Islet of Langerhans (tissue), 1 donor: ENCODE results near the gene MTSS2.
"Not testable (repeated sequence)": the region's sequence is repeated elsewhere in the genome, so short reads cannot be mapped to it uniquely, and the experiment has no call there.

Experiments
- FAIRE-seq: peaks from one replicate; lab custom pipeline; 2011; peaks lifted over from hg19 to GRCh38; lab: Jason Lieb, UNC

The MTSS2 gene

DNA sequence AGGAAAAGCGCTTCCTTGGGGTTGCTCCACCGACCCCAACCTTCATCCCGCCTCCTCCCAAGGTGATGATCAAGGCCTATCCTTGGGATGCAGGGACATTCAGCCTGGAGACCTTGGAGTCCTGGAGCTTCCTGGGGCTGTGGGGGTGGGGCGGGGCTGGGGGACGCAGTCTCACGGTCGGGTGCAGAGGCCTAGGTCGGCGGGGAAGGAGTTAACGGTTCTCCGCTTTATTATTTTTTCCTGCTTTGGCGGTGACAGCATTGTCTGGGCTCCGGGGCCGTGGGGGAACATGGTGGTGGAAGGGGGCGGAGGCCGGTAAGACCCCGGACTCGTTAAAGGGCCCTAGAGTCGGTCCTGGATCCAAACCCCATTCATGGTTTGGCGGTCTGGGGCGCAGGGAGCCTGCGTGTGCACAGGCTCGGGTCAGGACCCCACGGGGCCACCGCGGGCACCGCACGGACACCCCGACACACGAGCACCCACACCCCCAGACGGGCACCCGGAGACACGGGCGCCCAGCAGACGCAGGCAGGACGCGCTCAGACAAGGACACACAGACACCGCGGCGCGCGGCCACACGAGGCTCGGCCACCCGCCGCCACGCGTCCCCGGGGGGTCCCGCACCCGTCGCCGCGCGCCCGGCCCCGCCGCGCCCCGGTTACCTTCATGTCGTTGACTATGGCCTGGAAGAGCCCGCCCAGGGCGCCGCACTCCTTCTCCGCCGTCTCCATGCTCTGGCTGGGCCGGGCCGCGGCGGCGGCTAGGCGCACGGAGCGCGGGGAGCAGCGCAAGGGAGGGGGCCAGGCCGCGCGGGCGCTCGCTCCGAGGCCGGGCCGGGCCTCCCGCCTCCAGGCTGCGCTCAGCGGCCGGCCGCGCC, 554 bp downstream of the MTSS2 start:
- FAIRE-seq, result no peak

DNA sequence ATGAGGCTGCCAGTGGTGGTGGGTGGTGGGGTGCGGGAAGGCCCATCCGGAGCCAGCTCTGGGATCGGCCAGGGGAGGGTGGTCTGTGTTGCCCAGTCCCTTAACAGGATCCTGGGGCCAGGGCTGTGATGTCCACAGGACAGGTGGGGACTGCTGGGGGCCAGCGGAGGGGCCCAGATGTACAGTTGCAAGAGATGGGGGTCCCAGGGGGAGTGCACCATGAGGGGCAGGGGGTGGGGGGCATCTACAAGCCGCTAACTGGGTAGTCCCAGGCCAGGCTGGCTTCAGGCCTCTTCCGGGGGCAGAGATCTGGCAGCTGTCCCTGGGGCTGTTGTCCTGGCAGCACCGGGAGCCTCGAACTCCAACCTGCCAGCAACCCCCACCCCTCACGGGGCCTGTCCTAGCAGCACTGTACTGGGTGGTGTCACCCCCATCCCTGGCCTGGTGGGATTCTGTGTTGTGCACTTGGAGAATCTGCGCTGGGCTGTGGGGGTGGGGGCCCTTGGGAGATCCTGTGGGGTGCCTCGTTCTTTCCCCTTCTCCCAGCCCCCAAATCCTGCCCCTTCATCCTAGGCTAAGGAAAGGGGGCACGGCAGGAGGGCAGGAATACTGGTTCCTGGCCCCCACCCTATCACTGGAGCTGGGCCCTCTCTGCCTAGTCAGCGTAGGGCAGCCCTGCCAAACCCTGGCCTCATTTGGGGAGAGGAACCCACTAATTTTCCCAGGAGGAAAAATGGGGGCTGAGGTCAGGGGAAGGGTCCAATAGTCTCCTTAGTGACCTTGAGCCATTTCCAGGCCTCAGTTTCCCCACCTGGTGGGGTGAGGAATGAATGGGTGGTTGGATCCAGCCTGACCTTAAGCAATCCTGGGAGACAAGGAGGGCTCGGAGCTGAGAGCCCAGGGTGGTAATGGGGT, 1.4 kb downstream of the MTSS2 start:
- no peak for FAIRE-seq

- no peak for FAIRE-seq
Measured at GRCh38 chr16:70683146-70683944, 2.5 kb downstream of the MTSS2 start.

DNA sequence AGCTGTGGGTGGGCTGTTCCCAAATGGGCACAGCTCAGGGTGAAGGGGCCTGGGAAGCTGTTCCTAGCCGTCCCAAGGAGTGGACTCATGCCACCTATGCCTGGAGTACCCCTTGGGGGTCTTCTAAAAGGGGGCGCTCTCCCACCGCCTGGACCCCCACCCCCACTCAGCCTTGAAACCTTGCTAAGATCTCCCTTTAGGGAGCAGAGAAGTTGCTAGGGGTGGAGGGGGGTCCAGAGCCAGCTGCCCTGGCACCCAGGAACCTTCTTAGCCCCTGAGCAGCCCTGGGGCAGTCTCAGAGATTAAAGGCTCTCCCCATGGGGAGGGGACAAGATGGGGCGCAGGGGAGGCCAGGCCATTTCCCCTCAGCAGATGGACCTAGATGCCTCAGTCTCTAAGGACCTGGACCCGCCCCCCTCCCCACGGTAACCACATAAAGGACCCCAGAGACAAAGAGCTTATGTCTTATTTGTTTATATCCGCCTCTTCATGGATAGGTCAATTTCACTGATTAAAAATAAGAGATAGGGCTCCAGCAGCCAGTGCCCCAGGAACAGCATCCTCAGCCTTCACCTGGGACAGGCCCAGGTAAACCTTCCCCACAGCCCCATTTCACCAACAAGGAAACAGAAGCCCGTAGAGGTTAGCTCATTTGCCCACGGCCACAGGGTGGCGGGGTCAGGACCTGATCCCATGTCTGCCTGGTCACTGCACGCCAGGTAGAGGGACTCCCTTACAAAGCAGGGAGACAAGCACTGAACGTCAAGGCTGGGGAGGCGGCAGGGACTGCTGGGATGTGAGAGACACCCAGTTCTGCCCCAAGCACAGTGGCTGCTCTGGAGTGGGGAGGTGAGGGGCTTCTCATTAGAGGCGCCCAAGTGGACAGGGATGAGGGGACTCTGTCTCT, 3.4 kb downstream of the MTSS2 start:
- no peak for FAIRE-seq

- FAIRE-seq, result no peak
Measured at GRCh38 chr16:70681382-70682238, 4.2 kb downstream of the MTSS2 start.

DNA sequence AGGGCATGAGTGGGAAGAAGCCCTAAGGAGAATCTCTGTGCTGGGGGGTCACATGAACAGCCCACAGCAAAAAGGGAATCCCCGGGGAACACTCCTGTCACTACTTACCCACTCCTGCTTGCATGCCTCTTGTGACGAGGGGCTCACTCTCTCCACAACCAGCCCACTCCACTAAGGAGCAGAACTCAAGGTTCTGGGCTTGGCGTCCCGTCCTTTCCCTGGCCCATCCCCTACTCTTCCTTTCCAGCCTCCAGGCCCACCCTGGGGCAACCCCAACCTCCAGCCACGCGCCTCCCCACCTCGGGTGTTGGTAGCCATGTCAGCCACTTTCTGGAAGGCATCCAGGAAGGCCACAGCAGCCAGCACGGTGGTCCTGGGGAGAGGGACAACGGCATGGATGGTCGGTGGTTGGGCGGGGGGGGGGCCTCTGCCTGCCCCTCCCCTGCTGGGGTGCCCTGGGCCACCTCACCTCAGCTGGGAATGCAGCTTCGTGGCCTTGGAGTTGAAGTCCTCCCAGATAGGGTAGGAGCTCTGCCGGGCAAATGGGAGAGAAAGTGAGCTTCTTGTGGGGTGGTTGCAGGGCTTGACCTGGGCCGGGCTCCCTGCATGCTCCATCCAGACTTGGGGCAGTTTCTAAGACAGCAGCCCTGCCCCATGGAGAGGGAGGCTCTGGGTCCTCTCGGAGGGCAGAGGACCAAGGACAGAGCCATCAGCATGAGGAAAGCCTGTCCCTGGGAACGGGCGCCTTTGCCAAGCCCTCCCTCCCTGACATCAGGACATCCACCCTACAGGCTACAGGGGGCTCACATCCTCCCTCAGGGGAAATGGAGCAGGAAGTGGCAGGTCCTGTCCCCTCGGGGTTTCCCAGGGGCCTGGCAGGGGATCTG, 5.1 kb downstream of the MTSS2 start:
- no peak for FAIRE-seq

DNA sequence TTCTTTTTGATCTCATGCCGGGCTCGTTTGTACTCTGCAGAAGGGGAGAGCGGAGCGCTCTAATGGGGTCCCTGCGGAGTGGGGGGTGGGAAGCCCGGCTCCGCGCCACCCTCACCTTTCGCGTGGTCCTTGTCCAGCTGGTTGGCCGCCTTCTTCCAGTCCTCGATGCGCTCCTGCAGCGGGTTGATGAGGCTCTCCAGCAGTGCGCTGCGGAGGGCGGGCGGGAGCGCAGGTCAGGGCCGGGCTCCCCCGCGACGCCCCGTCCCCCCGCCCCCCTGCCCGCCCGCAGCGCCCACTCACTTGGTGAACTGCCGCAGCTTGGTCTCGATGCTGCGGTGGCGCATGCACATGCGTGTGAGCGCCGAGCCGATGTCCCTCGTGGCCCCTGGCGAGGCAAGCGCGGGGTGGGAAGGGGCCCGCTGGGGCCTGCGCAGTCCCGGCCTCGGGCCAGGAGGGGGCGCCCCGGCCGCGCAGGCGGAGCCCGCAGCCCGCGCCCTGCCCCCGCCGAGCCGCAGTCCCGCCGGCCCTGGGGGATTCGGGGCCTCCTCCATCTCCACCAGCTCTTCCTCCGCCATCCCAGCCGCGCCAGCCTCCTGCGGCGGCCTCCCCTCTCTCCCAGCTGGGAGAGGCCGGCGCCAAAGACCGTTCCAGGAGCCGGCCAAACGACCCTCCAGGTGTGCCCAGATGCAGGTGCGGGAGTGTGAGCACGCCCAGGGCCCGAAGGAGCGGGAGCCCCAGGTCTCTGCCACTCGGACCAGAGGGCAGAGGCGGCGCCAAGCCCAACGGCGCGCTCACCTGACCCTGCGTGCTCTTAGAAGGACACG, 6.0 kb downstream of the MTSS2 start:
- FAIRE-seq, result no peak

- FAIRE-seq, result no peak
Measured at GRCh38 chr16:70678898-70679670, 6.8 kb downstream of the MTSS2 start.

DNA sequence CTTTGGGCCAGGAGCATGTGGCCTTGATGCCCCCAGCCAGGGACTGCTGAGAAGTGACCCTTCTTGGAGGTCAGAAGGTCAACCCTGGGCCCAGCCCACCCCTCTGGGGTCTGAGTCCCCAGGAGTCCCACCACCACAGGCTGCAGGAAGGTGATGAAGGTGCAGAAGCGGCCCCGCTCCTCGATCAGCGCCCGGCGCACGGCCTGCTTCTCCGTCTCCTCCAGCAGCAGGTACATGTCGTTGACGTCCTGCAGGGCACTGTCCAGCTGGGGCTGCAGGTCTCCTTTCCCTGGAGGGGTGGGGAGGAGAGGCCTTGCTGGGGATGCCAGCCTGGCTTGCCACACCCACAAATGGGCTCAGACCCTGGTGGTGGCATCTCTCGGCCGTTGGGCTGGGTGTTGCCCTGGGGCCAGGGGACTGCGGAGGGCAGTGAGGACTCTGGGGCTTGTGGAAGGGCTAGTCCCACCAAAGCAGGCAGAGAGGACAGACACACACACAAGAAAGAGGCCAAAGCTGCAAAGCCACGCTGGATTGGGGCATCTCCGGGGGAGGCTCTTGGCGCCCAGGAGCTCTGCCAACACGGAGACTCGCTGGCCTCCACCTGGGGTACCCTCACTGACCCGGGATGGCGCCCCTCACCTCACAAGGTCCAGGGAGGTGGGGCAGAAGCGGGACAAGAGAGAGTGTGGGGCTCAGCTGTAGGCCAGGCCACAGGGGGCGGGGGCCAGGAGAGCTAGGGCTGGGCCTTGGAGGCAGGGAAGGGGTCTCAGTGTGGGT, 7.5 kb downstream of the MTSS2 start:
- FAIRE-seq, result no peak

- FAIRE-seq, result no peak
Measured at GRCh38 chr16:70677499-70678120, 8.2 kb downstream of the MTSS2 start.

DNA sequence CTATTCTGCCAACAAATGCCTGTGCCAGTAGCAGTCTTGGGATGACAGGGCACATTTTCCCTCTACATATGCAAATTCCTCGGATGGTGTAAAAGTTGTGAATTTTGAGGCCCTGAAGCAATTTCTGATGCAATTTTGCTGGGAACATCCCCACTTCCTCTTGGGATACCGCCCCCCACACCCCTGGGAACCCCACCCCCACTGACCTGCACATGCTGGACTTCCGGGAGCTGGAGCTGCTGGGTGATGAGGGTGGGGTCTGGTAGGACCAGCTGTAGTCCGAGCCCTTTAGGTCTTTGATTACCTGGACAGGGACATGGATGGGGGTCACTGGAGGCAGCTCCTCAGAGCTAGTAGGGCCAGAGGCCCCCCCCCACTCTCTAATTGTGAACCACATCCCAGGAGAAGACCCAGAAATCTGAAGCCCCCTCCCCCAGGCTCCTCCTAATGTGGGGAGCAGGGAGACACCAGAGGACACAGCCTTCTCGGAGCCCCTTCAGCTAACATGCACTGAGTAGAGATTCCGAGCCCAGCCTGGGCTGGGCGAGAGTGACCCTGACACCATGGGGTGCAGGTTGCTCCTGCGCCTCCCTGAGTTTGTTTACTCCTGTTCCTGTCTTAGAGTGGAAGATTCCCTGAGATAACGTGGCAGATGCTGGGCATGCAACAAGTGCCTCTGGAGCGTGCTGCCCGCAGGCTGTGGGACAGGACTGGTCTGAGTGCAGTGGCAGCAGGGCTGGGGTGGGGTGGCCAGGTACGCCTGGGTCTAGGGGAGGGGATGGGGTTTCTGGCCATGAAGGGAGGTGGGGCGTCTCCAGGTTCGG, 9.0 kb downstream of the MTSS2 start:
- FAIRE-seq, result no peak

DNA sequence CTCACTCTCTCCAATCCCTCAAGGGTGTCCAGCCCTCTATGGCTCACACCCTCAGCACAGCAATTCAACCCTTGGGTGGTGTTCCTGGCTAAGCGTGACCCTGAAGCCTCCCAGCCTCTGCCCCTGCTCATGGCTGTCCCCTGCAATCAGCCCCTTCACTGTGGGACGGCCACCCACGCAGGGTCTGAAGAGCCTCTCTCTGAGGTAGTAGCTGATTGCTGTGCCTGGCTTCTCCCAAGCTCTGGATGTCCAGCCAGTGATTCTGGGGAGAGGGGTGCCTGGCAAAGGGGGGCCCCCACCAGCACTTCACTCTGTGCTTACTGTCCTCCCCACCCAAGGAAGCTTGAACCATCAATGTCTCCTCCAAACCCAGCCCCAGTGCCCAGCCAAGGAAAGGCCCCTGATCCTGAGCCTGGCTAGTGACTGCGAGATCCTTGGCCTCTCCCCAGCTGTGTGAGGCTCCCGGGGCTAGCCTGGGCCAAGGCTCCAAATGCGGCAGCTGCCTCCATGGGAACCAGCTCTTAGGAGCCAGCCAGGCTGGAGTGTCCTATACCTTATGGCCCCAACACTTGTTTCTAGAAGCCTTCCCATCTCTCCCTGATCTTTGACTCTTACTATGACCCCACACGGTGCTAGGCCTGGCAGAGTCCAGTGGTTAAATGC, 9.9 kb downstream of the MTSS2 start:
- FAIRE-seq, result no peak

DNA sequence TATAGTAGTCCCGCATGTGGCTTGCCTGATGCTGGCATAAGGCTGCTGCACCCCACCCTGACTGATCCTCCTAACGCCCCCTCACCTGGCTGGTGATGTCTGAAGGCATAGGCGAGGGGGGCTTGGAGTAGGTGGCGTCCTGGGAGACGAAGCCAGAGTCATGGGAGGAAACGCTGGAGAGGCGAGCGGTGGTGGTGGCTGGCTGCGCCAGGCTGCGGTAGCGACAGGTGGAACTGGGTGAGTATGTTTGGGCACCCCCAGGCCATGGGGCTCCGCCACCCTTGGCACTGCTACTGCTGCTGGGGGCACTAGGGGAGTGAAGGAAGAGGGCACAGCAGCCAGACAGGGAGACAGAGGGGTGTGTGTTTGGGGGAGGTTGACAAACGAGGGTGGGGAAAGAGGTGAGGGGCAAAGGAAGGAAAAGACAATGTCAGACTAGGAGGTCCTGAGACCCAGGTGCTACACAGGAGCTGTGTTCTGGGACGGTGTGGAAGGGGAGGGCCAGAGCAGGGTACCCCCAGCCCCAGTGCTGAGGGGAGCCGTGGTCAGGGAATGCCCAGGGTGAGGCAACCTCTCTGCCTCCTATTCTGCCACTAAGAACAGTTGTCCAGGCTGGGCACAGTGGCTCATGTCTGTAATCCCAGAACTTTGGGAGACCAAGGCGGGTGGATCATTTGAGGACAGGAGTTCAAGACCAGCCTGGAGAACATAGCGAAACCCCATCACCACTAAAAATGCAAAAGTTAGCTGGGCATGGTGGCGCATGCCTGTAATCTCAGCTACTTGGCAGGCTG, 11.4 kb downstream of the MTSS2 start:
- no peak for FAIRE-seq

DNA sequence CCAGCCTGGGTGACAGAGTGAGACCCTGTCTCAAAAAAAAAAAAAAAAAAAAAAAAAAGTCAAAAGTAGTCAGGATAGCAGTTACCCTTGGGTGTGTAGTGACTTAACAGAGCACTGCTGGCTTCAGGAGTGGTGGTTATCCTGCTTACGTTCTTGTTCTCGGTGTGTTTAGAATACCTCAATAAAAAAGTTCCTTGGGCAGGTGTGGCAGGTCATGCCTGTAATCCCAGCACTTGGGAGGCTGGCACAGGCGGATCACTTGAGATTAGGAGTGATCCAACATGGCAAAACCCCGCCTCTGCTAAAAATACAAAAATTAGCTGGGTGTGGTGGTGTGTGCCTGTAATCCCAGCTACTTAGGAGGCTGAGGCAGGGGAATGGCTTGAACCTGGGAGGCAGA, 14.9 kb downstream of the MTSS2 start:
- not testable (repeated sequence) for FAIRE-seq
